A549 (cell line): ENCODE measurements around the gene NCOA1.

ENCODE experiments used
- CEBPB ChIP-seq, 2 experiments: fragments of >200 bp in 1 of 2; sonication (Bioruptor Twin) in 1 of 2; formaldehyde crosslinking in 1 of 2; IDR thresholded peaks; 2 replicates each; pipeline ENCODE4 v1.6.1; 2012 to 2016
- CTCF ChIP-seq: fragments of >200 bp; sonication (Bioruptor Twin); formaldehyde crosslinking; IDR thresholded peaks from 3 replicates; pipeline ENCODE4 v1.5.1; 2016
- MAX ChIP-seq: IDR thresholded peaks from 2 replicates; pipeline ENCODE4 v1.6.1; 2012
- MAZ ChIP-seq: fragments of 150-350 bp; IDR thresholded peaks from 2 replicates; pipeline ENCODE4 v1.6.1; 2014; ENCODE audit warnings: antibody characterized with exemption, low read depth, low read length, borderline replicate concordance
- NFE2L2 ChIP-seq: fragments of 150-350 bp; conservative IDR thresholded peaks from 2 replicates; pipeline ENCODE4 v1.6.1; 2014; ENCODE audit warnings: low read length
- POLR2A ChIP-seq: IDR thresholded peaks from 2 replicates; pipeline ENCODE4 v1.6.1; 2012; ENCODE audit warnings: mild to moderate bottlenecking, low read length

GRCh38 chr2:24472416-24472815, 18.6 kb upstream of the NCOA1 start:
- TF ChIP-seq CTCF: no peak
- no peak for TF ChIP-seq POLR2A
- no peak for TF ChIP-seq NFE2L2
- TF ChIP-seq MAZ: no peak
- no peak for TF ChIP-seq MAX
- TF ChIP-seq CEBPB (IDR thresholded peaks at IDR 0.05): no peak
